Measurements from ENCODE around the gene PIP5K1B. TPM values are rescaled to one million over a fixed set of nuclear protein-coding genes. Genes with fewer than 3 reads are reported as not detected.

PIP5K1B gene
- total and polyA plus RNA-seq, 2 donors (not counting 1 experiment from before 2014, with no cell fraction given) = 11.8 to 24.1 TPM

DNA sequence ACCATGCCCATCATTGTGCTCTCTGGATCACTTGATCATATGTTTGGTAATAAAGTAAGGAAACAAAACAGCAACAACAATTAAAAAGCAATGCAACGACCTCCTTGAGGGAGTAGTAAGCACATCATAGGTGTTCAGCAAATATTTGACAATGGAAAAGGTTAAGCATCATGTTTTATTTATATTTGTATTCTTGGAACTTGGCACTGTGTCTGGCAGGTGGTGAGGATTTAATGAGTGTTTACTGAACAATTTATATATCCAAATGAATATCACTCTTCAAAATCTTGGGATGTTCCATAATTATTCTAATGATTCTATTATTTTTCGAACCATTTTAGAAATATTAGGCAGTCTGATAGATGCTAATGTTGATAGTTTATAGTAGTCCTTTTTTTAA, 6.2 kb downstream of the PIP5K1B start:
- Histone ChIP-seq H3K9me3 (ENCODE audit: control extremely low read depth in 1 of 3, control insufficient read depth in 2 of 3, insufficient read depth in 1 of 3, low read length in 2 of 3) (no peaks in the 10 kb centered on the region), H3K79me2 (ENCODE audit: control insufficient read depth, insufficient read depth, low read length) (peaks cover 79% of the 10 kb centered on the region), H3K36me3 (replicated peaks in 1 of 2; ENCODE audit: control extremely low read depth in 1 of 2, control insufficient read depth in 1 of 2, extremely low read depth in 1 of 2, insufficient read depth in 2 of 2, low read length in 1 of 2) (peaks cover 0 to 16% of the 10 kb centered on the region in 2 experiments), H2AFZ (ENCODE audit: insufficient read depth, low read depth, low read length, poor library complexity, severe bottlenecking) (no peak overlapping the region), H4K20me1 (ENCODE audit: control insufficient read depth, insufficient read depth, low read length, poor library complexity, severe bottlenecking) (peaks cover 45% of the 10 kb centered on the region), H3K9ac (ENCODE audit: low read length) (no peak overlapping the region), H3K4me1 (ENCODE audit: control insufficient read depth in 2 of 2, insufficient read depth in 2 of 2, low read length in 2 of 2) (peaks cover 33 to 35% of the 10 kb centered on the region in 2 donors), H3K4me3 (ENCODE audit: control extremely low read depth in 1 of 5, extremely low read depth in 1 of 5, insufficient read depth in 1 of 5, low read depth in 2 of 5, low read length in 4 of 5) (no peak overlapping the region), H3K4me2 (replicated peaks; ENCODE audit: low read depth, low read length, poor library complexity, severe bottlenecking) (no peak overlapping the region), H3K27ac (ENCODE audit: low read length in 2 of 2) (no peak overlapping the region), H3K27me3 (replicated peaks in 1 of 4; ENCODE audit: control extremely low read depth in 1 of 4, control insufficient read depth in 3 of 4, insufficient read depth in 4 of 4, low read length in 3 of 4) (no peaks in the 10 kb centered on the region)
- Mint-ChIP-seq H3K4me1 (peaks cover 61% of the 10 kb centered on the region), H3K27ac (no peak overlapping the region), H3K9me3 (ENCODE audit: insufficient read depth) (no peaks in the 10 kb centered on the region), H3K27me3 (no peaks in the 10 kb centered on the region), H3K4me3 (no peak overlapping the region)
- ChIA-PET CTCF (no interaction called here), POLR2A (no interaction called here)
- no peak for TF ChIP-seq EZH2 (IDR thresholded peaks at IDR 0.05; ENCODE audit: borderline replicate concordance, insufficient read depth, low read depth, low read length, poor library complexity, severe bottlenecking)
- TF ChIP-seq, protein P1, sequence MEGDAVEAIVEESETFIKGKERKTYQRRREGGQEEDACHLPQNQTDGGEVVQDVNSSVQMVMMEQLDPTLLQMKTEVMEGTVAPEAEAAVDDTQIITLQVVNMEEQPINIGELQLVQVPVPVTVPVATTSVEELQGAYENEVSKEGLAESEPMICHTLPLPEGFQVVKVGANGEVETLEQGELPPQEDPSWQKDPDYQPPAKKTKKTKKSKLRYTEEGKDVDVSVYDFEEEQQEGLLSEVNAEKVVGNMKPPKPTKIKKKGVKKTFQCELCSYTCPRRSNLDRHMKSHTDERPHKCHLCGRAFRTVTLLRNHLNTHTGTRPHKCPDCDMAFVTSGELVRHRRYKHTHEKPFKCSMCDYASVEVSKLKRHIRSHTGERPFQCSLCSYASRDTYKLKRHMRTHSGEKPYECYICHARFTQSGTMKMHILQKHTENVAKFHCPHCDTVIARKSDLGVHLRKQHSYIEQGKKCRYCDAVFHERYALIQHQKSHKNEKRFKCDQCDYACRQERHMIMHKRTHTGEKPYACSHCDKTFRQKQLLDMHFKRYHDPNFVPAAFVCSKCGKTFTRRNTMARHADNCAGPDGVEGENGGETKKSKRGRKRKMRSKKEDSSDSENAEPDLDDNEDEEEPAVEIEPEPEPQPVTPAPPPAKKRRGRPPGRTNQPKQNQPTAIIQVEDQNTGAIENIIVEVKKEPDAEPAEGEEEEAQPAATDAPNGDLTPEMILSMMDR (IDR thresholded peaks at IDR 0.05) = no peak
- intact Hi-C loops (cut with micrococcal nuclease) = no loop called here
- no CpG with 5 or more reads among the region's 2 CpGs for WGBS (ENCODE audit: insufficient coverage)
- DNase-seq (no peak), ATAC-seq (ENCODE audit: low read depth) (no peak)

DNA sequence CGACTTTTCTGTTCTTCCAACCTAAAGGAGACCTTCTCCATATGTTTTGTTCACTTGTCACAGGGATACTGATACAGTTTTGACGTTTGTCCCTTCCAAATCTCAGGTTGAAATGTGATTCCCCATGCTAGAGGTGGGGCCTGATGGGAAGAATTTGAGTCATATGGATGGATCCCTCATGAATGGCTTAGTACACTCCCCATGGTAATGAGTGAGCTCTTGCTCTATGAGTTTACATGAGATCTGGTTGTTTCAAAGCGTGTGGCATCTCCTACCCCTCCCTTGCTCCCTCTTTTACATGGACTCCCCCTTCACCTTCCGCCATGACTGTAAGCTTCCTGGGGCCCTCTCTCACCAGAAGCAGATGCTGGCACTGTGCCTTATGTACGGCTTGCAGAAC, 6.9 kb downstream of the PIP5K1B start:
- no peak for TF ChIP-seq EZH2 (IDR thresholded peaks at IDR 0.05; ENCODE audit: borderline replicate concordance, insufficient read depth, low read depth, low read length, poor library complexity, severe bottlenecking)
- TF ChIP-seq, protein P1 (IDR thresholded peaks at IDR 0.05) = no peak
- H3K4me3 Mint-ChIP-seq = no peak overlapping the region
- DNase-seq (no peak), ATAC-seq (ENCODE audit: low read depth) (no peak)
- ChIA-PET CTCF (no interaction called here), POLR2A (no interaction called here)
- Histone ChIP-seq H3K4me1 (ENCODE audit: control insufficient read depth in 2 of 2, insufficient read depth in 2 of 2, low read length in 2 of 2) (peaks cover 27 to 30% of the 10 kb centered on the region in 2 donors), H3K4me2 (replicated peaks; ENCODE audit: low read depth, low read length, poor library complexity, severe bottlenecking) (no peak overlapping the region), H4K20me1 (ENCODE audit: control insufficient read depth, insufficient read depth, low read length, poor library complexity, severe bottlenecking) (peaks cover 48% of the 10 kb centered on the region), H3K9me3 (ENCODE audit: control extremely low read depth in 1 of 3, control insufficient read depth in 2 of 3, insufficient read depth in 1 of 3, low read length in 2 of 3) (no peaks in the 10 kb centered on the region), H3K36me3 (replicated peaks in 1 of 2; ENCODE audit: control extremely low read depth in 1 of 2, control insufficient read depth in 1 of 2, extremely low read depth in 1 of 2, insufficient read depth in 2 of 2, low read length in 1 of 2) (peaks cover 0 to 16% of the 10 kb centered on the region in 2 experiments), H3K4me3 (ENCODE audit: control extremely low read depth in 1 of 5, extremely low read depth in 1 of 5, insufficient read depth in 1 of 5, low read depth in 2 of 5, low read length in 4 of 5) (no peak overlapping the region), H3K27ac (ENCODE audit: low read length in 2 of 2) (no peak overlapping the region), H2AFZ (ENCODE audit: insufficient read depth, low read depth, low read length, poor library complexity, severe bottlenecking) (no peak overlapping the region), H3K79me2 (ENCODE audit: control insufficient read depth, insufficient read depth, low read length) (peaks cover 84% of the 10 kb centered on the region), H3K27me3 (replicated peaks in 1 of 4; ENCODE audit: control extremely low read depth in 1 of 4, control insufficient read depth in 3 of 4, insufficient read depth in 4 of 4, low read length in 3 of 4) (no peaks in the 10 kb centered on the region), H3K9ac (ENCODE audit: low read length) (no peak overlapping the region)
- H3K27me3 Mint-ChIP-seq = no peaks in the 10 kb centered on the region
- peaks cover 58% of the 10 kb centered on the region for H3K4me1 Mint-ChIP-seq
- no peaks in the 10 kb centered on the region for H3K9me3 Mint-ChIP-seq (ENCODE audit: insufficient read depth)
- intact Hi-C loops (cut with micrococcal nuclease) = no loop called here
- 100% methylated on average over 3 of the region's 5 CpGs for WGBS (ENCODE audit: insufficient coverage)
- H3K27ac Mint-ChIP-seq = no peak overlapping the region

Measured in B cell (primary cell).